GM12801 (cell line): ENCODE measurements around the gene UNC79.

ENCODE experiments used
- TF ChIP-seq, protein P1 (sequence below): IDR thresholded peaks from one replicate; pipeline ENCODE4 v1.5.1; 2011; ENCODE audit warnings: control low read depth; ENCODE audit not compliant: insufficient read length; ENCODE audit errors: extremely low read depth

The UNC79 gene

GRCh38 chr14:93723001-93723400 is 292.3 kb downstream of the UNC79 start:
- TF ChIP-seq, protein P1, sequence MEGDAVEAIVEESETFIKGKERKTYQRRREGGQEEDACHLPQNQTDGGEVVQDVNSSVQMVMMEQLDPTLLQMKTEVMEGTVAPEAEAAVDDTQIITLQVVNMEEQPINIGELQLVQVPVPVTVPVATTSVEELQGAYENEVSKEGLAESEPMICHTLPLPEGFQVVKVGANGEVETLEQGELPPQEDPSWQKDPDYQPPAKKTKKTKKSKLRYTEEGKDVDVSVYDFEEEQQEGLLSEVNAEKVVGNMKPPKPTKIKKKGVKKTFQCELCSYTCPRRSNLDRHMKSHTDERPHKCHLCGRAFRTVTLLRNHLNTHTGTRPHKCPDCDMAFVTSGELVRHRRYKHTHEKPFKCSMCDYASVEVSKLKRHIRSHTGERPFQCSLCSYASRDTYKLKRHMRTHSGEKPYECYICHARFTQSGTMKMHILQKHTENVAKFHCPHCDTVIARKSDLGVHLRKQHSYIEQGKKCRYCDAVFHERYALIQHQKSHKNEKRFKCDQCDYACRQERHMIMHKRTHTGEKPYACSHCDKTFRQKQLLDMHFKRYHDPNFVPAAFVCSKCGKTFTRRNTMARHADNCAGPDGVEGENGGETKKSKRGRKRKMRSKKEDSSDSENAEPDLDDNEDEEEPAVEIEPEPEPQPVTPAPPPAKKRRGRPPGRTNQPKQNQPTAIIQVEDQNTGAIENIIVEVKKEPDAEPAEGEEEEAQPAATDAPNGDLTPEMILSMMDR = no peak

- TF ChIP-seq, protein P1 = no peak
Measured at GRCh38 chr14:93725002-93725582, 294.4 kb downstream of the UNC79 start.

DNA sequence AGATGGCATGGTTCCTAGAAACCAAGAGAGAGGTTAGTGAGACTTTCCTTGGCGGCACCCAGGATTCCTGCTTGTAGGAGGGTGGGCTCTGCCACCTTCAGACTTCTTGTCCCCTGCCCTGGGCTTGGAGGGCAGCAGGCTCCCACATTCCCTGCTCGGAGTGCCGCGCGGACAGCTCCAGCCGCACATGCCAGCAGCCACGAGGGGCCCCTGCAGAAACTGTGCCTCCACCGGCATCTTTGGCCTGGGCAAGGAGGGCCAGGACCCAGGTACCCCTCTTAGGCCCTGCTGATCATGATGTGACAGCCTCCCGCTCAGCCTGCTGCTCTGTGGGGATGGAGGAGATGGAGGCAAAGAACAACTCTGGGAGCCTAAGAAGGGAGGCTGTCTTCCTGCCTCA is 295.3 kb downstream of the UNC79 start:
- TF ChIP-seq, protein P1 = no peak

DNA sequence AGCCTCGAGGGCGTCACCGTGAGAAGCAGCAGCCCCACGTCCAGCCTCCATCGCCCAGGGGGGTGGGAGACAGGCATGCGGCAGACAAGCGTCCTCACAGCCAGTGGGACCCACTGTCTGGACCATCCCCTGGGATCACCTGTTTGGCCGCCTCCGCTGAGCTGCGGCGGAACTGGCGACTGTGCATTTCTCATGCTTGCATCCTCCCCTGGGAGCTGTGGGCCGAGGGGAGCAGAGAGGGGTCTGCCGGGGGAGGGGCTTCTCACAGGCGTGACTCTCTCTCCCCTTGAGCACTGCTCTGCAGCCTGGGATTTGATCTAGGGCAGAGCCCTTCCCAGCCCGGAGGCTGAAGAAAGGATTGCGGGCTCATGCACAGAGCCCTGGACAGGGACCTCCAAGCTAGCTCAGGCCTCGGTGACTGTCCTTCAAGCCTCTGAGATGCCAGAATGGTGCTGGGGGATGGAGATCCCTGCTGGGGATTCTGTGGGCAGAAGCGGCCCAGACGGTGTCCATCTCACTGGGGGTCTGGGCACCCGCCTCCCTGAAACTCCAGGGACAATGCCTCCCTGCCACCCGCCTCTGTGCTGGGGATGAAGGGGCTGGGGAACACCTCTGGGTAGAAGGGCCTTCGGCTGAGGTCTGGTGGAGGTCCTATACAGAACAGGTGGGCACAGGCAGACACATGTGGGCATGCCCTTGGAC is 296.5 kb downstream of the UNC79 start:
- TF ChIP-seq, protein P1 = no peak

- TF ChIP-seq, protein P1 = no peak
Measured at GRCh38 chr14:93727917-93728650, 297.3 kb downstream of the UNC79 start.

DNA sequence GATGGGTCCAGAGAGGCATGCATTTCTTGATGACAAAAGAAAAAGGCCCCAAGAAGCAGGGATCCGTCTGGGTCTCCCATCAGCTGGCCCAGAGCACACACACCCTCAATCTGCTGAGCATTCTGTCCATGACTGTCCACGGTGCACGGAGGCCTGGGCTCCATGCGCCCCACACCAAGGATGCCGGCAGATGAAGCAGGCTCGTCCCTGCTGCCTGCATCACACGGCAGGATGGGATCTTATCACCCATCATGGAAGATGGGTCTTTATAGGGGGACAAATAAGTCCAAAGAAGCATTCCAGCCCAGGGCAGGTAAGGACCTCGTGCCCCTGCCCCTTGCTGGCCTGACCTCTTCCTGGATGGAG is 297.9 kb downstream of the UNC79 start:
- TF ChIP-seq, protein P1 = no peak

DNA sequence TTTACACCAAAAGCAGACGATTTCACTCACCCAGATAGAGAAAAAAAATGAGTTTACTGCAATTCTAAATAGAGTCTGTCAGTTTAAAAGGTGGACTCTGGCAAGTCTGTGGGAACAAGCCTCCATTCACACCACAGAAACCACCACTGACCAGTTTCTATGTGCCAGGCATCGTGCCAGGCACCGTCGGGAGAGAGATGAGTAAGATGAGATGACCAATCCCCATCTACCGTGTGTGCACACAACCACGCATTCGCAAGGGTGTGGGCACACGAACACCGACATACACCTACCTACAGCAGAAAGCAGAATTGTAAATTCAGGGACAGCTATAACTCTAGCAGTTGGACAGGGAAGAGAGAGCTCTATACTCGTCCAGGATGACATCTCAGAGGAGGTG is 299.3 kb downstream of the UNC79 start:
- TF ChIP-seq, protein P1 = no peak
